SK-N-DZ (cell line): ENCODE measurements around the gene ADCY7. TPM values are rescaled to one million over a fixed set of nuclear protein-coding genes. Genes with fewer than 3 reads are reported as not detected.
"Not testable (repeated sequence)": the region's sequence is repeated elsewhere in the genome, so short reads cannot be mapped to it uniquely, and the experiment has no call there.

Source experiments
- DNase-seq: peaks from one replicate; pipeline ENCODE4 v3.0.0-alpha.2; 2015; ENCODE audit warnings: low spot score
- polyA plus RNA-seq, 2 experiments: library from polyadenylated mRNA; depleted of rRNA; stranded (reverse); fragments of >200 nt; gene quantifications; 2 replicates each; pipeline ENCODE4 v1.2.3, GENCODE V29; 2014

ADCY7 gene
- 17.1 and 38.6 TPM in 2 replicates for polyA plus RNA-seq (2014; cell fraction: cytosol; rRNA removed)
- polyA plus RNA-seq (2014; cell fraction: nucleus; rRNA removed): 68.1 and 81.4 TPM in 2 replicates

DNA sequence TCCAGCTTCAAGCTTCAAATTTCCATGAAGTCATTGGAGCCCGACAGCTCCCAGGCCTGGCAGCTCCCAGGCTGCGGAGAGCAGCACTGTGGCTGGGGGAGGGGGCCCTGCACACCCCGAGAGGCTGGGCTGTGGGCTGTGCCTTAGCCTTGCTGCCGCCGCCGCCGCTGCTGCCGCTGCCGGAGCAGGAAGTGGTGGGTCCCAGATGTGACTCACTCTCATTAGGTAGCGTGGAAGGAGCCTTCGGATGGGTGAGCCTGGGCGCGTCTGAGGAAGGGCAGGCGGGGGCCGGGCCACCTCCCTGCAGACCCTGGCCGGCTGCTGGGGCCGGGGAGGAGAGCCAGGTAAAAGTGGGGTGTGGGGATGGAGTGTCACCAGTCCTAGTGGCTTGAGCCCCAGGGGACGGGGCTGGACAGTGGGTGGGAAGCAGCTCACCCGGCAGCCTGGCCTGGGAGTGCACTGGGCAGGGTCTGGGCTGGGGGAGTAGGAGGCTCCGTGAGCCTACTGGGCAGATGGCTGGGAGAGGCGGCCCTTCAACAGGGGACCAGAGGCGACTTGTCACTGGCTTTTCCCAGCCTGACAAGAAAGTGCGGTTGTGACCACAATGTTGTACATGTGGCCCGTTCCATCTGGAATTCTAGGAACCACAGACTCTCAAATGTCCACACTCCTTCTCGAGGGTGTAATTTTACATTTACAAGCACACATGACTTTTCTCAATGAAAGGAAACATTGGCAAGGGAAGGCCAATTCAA is at the start of gene ADCY7:
Gene ADCY7, plus strand, starts transcription at position 215 of the 755 bp plus-strand sequence. CDS start 21,629 bp downstream, outside the sequence.
- peak; percentile 66 for DNase-seq

DNA sequence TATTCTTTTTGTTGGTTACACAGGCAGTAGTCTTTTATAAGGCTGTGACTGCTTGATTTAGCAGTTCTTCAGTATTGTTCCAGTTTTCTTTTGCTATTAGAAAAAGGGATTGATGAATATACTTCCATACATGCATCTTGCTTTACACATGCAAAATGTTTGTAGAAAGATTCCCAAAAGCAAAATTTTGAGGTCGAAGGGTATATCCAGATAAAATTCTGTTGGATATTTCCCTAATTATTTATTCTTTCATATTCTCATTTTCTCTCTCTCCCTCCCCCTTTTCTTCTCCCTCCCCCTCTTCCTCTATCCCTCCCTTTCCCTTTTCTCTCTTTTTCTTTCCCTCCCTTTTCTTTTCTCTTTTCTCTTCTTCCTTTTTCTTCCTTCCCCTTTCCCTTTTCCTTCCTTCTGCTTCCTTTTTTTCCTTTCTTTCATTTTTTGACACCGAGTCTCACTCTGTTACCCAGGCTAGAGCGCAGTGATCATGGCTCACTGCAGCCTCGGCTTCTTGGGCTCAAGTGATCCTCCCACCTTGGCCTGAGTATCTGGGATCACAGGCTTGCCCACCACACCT is 46.9 kb upstream of the ADCY7 start:
- DNase-seq: no peak

DNA sequence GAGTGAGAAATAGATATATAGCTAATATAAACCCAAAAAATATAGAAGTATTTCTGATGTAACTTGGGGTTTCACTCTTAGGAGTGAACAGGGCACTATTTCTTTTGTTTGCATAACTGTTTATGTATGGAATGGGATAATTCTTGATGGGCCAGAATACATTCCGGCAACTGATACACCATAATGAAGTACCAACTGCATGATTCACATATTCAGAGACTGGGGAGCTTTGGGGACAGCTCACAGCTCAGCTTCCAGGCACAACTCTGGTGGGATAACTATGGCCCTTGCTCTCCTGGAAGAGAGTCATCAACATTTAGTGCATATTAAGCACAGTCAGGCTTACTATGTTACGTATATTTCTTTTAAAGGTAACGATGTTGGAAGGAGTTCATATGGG is 42.1 kb upstream of the ADCY7 start:
- no peak for DNase-seq

DNA sequence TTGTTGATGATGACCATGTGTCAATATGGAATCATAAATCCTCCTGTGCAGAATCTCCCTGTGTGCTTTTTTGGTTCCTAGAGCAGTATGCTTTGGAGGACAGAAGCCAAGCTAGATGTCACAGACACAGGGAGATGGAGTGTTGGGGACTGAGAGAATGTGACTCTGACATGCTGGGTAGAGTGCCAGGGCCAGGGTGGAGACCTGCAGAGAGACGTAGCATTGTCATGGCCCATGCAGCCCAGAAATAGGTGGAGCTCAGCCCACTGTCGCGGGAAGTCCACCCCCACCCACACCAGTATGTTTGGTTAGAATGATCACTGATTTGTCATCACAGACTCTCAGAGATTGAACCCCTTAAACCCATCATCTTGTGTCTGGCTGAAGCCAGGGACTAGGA is 39.2 kb upstream of the ADCY7 start:
- no peak for DNase-seq

DNA sequence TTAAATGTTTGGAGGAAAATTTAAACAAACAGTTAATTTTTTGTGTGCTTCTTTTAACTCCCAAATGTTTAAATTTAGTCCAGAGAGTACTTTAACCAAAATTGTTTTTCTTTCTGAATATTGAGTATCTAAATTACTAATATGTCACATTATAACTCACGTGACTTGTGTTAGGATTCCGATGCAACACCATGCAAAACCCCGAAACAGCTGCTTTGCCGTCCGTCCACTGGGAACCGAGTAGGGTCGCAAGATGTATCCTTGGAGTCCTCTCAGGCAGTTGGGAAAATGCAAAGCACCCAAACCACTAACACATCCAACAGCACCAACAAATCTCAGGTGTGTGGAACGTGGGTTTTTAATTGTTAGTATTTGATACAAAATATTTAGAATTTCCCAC is 38.7 kb upstream of the ADCY7 start:
- no peak for DNase-seq

DNA sequence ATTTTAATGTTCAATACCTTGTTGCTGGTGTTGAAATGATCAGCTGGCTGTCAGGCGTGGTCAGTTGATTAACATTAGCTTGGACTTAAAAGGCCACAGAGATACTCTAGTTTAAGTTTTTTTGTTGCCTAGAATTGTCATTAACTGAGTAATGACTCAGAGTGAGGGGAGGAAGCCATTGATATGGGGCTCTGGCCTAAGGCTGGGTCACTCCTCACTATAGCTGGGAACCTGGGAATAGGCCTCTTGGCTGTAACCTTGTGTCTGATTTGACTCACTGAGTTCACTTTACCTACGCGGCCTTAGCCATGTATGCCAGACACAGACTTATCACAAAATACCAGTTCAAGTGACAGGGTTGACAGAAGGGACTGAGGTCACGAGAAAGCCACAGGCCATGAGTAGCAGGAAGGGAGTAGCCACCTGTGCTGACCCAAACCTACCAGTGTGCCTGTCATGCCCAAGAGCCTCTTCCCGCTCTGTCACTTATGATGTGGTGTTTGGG is 37.9 kb upstream of the ADCY7 start:
- no peak for DNase-seq

DNA sequence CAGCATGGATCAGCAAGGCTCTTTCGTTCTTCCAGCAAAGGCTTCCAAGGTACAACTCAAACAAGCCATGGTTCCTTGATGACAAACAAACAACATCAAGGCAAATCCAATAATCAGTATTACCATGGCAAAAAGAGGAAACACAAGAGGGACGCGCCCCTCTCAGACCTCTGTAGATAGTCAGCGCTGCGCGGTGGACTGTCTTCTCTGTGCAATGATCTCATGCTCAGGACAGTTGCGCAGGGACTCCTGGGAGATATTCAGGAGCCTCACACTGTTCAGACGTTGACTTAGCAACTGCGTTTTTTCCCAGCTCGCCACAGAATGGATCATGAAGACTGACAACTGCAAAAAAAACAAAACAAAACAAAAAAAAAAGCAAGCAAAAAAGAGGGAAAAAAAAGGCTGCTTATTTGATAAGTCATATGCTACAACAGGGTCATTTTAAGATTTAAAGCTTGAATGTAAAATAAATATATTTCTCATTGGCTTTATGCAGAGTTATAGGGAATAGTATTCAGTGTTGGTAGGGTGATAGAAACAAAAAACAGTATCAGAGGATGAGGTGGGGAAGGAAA is 37.1 kb upstream of the ADCY7 start:
- no peak for DNase-seq

DNA sequence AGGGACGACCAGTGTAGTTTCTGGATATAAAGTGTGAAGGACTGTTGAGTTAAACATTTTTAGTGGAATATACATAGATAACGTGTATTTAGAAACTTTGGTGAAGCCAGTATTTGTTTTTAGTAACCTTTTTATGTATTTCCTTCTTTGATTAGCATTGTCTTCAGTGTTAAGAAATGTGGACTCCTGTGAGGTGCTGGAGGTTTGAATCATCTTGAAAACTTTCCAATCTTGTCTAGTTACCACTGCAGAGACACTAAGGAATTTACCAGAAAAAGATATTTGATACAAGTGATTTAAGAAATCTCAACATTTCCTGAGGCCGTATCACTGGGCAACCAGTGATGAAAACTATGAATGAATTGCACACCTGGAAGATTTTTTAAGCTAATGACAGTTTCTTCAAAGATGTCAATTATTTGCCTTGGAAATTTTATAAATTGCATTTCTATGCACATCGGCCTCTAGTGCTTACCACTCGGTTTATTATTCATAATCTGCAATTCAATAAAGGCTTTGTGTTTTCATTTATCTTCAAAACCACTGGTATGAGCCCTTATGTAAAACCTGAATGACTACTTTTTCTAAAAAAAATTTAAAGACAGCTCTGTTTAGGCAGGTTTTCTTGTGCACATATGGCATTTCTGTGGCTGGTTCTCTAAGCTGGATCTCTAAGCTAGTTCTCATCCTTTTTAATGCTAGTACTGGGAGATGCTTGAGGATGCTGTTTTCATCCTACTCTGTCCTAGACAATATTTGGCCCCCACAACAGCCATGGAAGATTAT is 31.4 kb upstream of the ADCY7 start:
- no peak for DNase-seq

DNA sequence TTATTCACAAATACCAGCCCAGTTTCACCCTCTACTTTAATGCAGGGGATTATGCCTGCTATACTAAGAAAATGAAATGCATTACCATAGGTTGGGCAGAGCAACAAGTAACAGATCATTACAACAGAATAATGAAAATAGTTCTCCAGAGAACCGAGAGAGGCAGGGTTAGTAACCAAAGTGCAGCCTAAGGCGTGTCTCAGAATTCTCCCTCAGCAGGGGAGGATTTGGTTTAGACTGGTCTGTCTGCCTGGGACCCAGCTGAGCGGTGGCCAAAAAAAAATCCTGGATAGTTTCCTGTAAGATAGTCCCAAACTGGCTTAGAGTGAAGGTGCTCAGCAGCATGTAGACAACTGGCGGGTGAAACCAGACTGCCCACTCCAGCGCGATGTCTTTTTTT is 30.8 kb upstream of the ADCY7 start:
- no peak for DNase-seq

DNA sequence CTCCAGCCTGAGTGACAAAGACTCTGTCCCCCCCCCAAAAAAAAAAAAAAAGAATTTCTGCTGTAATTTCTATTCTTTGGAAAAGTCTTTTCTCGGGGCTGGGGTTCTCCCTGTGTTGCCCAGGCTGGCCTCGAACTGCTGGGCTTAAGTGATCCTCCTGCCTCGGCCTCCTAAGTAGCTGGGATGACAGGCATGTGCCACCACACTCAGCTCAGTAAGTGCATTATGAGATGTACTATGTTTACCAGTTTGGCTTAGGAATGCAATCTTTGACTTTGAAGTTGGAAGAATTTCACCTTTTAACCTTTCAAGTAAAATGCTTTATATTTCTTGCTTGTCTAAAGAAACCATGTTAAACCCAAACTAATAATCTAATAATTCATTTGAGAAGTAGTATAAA is 28.0 kb upstream of the ADCY7 start:
- no peak for DNase-seq

DNA sequence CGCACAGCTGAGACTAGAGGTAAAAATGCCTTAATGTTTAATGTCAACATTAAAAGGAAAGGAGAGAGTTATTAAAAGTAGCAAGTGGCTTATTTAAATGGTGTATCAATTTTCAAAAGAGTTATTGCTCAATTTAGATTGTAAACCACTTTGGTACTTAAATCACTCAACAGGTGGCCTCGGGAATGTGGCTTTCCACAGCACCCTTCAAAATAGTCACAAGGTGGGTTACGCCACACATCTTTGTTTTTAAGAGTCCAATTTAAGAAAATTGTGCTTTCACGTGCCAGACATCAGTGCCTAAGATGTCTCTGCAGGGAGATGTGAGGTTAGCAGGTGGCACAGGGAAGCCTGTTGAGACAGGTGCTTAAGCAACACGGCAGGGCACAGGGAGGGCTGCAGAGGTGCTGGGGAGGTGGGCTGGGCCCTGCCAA is 27.5 kb upstream of the ADCY7 start:
- DNase-seq: no peak

DNA sequence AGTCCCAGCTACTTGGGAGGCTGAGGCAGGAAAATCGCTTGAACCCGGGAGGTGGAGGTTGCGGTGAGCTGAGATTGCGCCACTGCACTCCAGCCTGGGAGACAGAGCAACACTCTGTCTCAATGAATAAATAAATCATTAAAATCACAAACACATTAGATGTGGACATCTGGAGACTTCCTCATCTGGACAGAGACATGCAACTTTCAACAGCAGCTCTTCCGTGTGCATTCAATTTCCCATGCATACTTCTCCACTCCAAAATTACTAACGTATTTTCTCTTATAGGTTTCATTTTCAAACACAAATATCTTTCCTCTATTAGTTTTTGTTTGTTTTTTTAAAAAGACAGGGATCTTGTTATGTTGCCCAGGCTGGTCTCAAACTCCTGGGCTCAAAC is 23.3 kb upstream of the ADCY7 start:
- not testable (repeated sequence) for DNase-seq

DNA sequence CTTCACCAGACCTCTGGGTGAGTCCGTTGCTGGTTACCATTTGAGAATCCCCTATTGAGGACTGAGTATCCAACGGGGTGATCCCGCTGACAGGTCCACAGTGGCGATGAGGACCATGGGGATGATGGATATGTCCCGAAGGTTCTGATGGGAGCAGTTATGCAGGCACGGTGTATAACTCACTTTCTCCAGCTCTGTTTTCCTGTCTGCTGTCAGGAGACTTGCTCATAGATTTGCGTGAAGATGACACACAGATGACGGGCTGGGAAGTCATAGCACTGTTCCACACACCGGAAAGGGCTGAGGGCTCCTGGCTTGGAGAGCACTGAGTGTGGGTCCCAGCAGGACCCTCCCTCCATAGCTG is 22.2 kb upstream of the ADCY7 start:
- no peak for DNase-seq

DNA sequence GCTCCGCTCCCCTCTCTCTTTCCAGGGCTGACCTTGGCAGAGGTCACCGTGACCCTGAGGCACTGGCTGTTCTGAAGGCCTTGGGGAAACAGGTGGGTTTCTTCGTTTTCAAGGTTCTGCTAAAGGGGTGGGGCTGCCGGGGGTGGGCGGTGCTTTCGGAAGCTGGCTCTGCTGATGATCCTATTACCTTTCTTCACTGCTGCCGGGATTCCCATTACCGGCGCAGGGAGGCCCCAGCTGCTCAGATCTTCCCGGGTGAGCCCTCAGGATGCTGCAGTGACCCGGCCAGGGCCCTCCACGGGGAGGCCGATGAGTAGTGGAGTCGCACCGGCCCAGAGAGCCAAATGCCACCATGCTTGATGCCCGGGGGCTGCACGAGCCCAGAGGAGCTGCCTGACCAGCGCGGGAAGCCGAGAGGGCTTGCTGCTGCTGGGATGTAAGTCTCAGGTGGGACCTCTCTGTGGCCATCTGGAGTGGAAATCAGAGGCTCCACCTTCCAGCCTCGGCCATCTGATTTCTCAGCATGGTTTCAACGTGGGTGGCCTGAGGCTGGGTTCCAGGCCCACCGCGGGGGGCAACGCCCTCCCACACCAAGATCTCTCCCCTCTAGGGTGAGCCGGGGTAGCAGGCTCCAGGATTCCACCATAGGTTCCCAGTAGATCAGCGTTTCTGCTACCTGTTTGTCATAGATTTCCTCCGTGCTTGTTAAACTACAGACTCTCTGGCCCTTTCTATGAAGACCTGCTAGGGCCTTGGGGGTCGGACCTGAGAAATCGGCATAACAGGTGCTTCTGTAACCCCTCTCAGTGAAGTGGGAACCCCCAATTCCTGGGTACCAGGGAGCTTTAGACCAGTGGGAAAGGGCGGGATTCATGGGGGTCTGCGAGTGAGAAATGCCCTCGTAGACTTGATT is 21.6 kb upstream of the ADCY7 start:
- DNase-seq: peak; percentile 46

DNA sequence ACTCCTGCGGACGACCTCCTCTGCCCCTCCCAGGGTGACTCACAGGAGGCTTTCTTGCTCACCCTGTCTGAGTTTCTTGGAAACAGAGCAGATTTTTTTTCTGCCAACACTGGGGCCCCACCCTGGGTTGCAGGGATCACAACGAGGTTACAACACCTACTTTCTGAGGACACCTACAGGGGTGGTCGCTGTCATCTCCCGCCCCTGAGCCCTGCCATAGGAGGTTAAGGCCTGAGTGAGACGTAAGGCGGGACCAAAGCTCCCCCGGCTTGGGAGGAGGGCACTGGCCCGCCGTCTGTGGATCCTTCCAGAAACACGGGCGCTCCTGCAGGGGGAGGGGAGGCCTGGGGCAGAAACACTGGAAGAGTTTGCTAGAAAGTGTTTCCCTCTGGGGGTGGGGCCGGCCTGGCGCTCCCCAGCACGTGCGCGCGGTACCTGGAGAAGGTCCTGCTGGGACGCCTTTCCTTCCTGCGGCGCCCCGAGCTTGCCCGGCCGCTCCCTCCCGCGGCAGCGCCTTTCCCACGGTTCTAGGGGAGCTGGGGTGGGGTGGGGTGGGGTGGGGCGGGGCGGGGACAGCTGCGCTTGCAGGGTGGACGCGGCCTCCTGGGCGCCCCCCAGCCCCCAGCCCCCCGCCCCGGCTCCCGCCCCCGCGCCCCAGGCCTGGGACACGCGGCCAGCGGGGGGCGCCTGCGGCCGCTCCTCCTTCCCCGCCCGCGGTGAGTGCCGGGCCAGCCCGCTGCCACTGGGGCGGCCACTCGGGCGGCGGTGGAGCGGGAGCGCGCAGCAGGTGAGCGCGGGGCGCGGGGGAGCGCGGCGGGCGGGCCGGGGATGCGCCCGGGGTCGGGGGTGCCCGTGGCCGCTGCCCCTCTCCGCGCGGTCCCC is 20.7 kb upstream of the ADCY7 start:
- DNase-seq: peak; percentile 48

DNA sequence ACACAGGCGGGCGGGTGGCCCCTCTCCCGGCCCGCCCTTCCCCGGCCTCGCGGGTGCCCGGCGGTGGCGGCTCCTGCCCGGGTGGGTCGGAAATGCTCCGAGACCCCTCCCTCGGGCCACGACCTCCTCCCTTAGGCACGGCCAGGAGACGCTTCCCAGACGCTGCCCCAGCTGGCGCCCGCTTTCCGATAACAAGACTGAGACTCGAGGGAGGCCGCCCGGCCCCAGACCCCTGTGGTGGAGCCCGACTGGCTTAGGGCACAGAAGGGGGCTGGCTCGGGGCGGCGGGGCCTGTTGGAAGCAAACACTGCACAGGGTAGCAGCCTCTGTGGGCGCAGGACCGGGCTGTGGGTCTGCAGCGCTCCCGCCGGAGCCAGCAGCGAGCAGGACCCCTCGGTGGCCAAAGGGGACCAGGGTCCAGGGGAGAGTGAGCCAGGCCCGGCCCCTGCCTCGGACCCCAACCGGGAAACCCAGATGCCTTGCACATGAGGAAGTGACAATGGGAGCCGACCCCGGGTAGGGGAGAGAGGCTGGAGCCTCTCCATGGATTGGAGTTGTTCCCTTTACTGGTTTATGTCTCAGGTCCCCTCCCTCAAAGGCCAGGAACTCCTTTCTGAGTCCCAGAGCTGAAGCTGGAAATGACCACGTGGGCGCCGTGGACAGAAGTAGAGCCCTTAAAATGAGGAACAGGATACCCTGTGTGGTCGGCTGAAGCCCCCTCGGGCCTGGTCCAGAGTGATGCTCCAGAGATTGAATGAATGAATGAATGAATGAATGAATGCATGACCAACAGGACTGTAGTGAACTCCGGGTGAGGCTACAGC is 19.8 kb upstream of the ADCY7 start:
- DNase-seq: peak; percentile 59

DNA sequence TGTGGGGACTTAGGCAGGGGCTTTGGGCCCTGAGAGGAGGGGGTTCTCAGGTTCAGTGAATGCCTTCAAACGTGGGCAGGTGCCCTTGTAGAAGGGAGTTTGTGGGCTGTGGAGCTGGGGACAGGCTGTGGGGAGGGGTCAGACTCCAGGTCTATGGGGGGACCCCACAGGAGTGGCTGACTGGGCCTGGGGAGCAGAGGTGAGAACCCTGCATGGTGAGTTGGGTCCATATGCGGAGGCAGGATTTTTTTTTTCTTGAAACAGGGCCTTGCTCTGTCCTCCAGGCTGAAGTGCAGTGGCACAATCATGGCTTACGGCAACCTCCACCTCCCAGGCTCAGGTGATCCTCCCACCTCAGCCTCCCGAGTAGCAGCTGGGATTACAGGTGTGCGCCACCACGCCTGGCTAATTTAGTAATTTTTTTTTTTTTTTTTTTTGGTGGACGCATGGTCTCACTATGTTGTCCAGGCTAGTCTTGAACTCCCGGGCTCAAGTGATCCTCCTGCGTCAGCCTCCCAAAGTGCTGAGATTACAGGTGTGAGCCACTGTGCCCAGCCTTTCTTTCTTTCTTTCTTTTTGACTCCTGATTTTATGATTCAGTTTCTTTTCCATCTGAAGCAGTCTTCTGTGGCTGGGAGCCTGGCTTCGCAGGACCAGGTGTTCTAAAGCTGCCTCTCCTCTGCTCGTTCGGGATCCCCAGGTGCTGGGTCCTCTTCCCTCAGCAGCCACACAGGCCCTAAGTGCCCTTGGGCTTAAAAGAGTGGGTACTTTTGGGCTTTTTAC is 19.0 kb upstream of the ADCY7 start:
- DNase-seq: no peak
